NCI-H345 treated with DMSO at 0.1 percent for 48 hours (cell line): ENCODE results near the gene SLC12A5.

Source experiments
- DNase-seq: peaks from one replicate; lab custom pipeline; 2025; ENCODE audit not compliant: unreplicated experiment; lab: John Stamatoyannopoulos, UW

Gene SLC12A5

GRCh38 chr20:46051556-46052308, 22.7 kb downstream of the SLC12A5 start:
- peak; percentile 68 for DNase-seq

GRCh38 chr20:46053416-46053815, 24.4 kb downstream of the SLC12A5 start:
- no peak for DNase-seq

GRCh38 chr20:46054606-46055005, 25.6 kb downstream of the SLC12A5 start:
- no peak for DNase-seq

- no peak for DNase-seq
Measured at GRCh38 chr20:46055269-46055668, 26.3 kb downstream of the SLC12A5 start.

- DNase-seq = no peak
Measured at GRCh38 chr20:46056027-46056833, 27.2 kb downstream of the SLC12A5 start.

GRCh38 chr20:46056970-46057855, 28.2 kb downstream of the SLC12A5 start:
- no peak for DNase-seq

GRCh38 chr20:46057856-46058598, 29.0 kb downstream of the SLC12A5 start:
- no peak for DNase-seq

GRCh38 chr20:46058599-46059281, 29.7 kb downstream of the SLC12A5 start:
- DNase-seq = no peak

- DNase-seq = no peak
Measured at GRCh38 chr20:46060301-46060881, 31.4 kb downstream of the SLC12A5 start.

GRCh38 chr20:46060975-46061374, 32.0 kb downstream of the SLC12A5 start:
- DNase-seq = no peak

GRCh38 chr20:46062151-46062550, 33.1 kb downstream of the SLC12A5 start:
- no peak for DNase-seq

GRCh38 chr20:46062621-46063020, 33.6 kb downstream of the SLC12A5 start:
- DNase-seq = no peak

GRCh38 chr20:46063151-46063550, 34.1 kb downstream of the SLC12A5 start:
- no peak for DNase-seq

- DNase-seq = no peak
Measured at GRCh38 chr20:46063652-46064054, 34.6 kb downstream of the SLC12A5 start.

- no peak for DNase-seq
Measured at GRCh38 chr20:46065006-46065405, 36.0 kb downstream of the SLC12A5 start.

GRCh38 chr20:46065691-46066090, 36.7 kb downstream of the SLC12A5 start:
- no peak for DNase-seq

- no peak for DNase-seq
Measured at GRCh38 chr20:46070215-46070900, 41.3 kb downstream of the SLC12A5 start.

- no peak for DNase-seq
Measured at GRCh38 chr20:46071573-46071972, 42.6 kb downstream of the SLC12A5 start.

GRCh38 chr20:46073024-46073423, 44.0 kb downstream of the SLC12A5 start:
- no peak for DNase-seq
